Stimulated activated memory B cell treated with anti-CD40 and anti-IgM and Interleukin-4, amounts not matched to agents 10 μg/mL and 1 μg/mL and 100 μg/mL, for 72 hours (primary cell): ENCODE measurements around the gene RAB29.

Experiments used
- ATAC-seq: fragments of 150-1000 bp; cut with Tn5 transposase; 2 replicates; pipeline ENCODE4 v1.10.0; 2021
- H3K27ac Mint-ChIP-seq: one replicate; pipeline ENCODE4 v1.8.0; 2022; ENCODE audit warnings: mild to moderate bottlenecking, mixed read lengths
- H3K27me3 Mint-ChIP-seq: one replicate; pipeline ENCODE4 v1.8.0; 2022; ENCODE audit warnings: mixed read lengths
- H3K36me3 Mint-ChIP-seq: one replicate; pipeline ENCODE4 v1.8.0; 2022; ENCODE audit warnings: mixed read lengths
- H3K4me1 Mint-ChIP-seq: one replicate; pipeline ENCODE4 v1.8.0; 2022; ENCODE audit warnings: mixed read lengths
- H3K4me3 Mint-ChIP-seq: one replicate; pipeline ENCODE4 v1.8.0; 2022; ENCODE audit warnings: mild to moderate bottlenecking, moderate library complexity, mixed read lengths
- H3K9me3 Mint-ChIP-seq: one replicate; pipeline ENCODE4 v1.8.0; 2022; ENCODE audit warnings: mixed read lengths

RAB29 gene

GRCh38 chr1:205804605-205805004, 29.3 kb upstream of the RAB29 start:
- Mint-ChIP-seq H3K4me3 (no peak overlapping the region), H3K27ac (peak overlapping the region; percentile 73), H3K4me1 (peaks cover 56% of the 10 kb centered on the region), H3K36me3 (peaks cover 62% of the 10 kb centered on the region), H3K27me3 (no peaks in the 10 kb centered on the region), H3K9me3 (no peaks in the 10 kb centered on the region)
- ATAC-seq: no peak

GRCh38 chr1:205803986-205804385, 28.7 kb upstream of the RAB29 start:
- H3K27ac Mint-ChIP-seq: peak overlapping the region; percentile 73
- peaks cover 50% of the 10 kb centered on the region for H3K4me1 Mint-ChIP-seq
- H3K4me3 Mint-ChIP-seq: no peak overlapping the region
- no peak for ATAC-seq
- peaks cover 61% of the 10 kb centered on the region for H3K36me3 Mint-ChIP-seq
- no peaks in the 10 kb centered on the region for H3K27me3 Mint-ChIP-seq
- H3K9me3 Mint-ChIP-seq: no peaks in the 10 kb centered on the region

GRCh38 chr1:205802060-205802459, 26.8 kb upstream of the RAB29 start:
- Mint-ChIP-seq H3K4me1 (peaks cover 34% of the 10 kb centered on the region), H3K4me3 (no peak overlapping the region), H3K36me3 (peaks cover 64% of the 10 kb centered on the region), H3K9me3 (no peaks in the 10 kb centered on the region), H3K27me3 (no peaks in the 10 kb centered on the region), H3K27ac (no peak overlapping the region)
- ATAC-seq: no peak

GRCh38 chr1:205800981-205801703, 25.9 kb upstream of the RAB29 start:
- Mint-ChIP-seq H3K4me3 (no peak overlapping the region), H3K4me1 (peaks cover 26% of the 10 kb centered on the region), H3K9me3 (no peaks in the 10 kb centered on the region), H3K27me3 (no peaks in the 10 kb centered on the region), H3K36me3 (peaks cover 64% of the 10 kb centered on the region), H3K27ac (no peak overlapping the region)
- no peak for ATAC-seq

GRCh38 chr1:205800427-205800826, 25.1 kb upstream of the RAB29 start:
- no peak for ATAC-seq
- H3K4me3 Mint-ChIP-seq: no peak overlapping the region

GRCh38 chr1:205798577-205798976, 23.3 kb upstream of the RAB29 start:
- Mint-ChIP-seq H3K9me3 (no peaks in the 10 kb centered on the region), H3K27me3 (no peaks in the 10 kb centered on the region), H3K4me1 (peaks cover 25% of the 10 kb centered on the region), H3K4me3 (no peak overlapping the region), H3K36me3 (peaks cover 73% of the 10 kb centered on the region), H3K27ac (peak overlapping the region; percentile 38)
- no peak for ATAC-seq

More at GRCh38 chr1:205800427-205800826, 25.1 kb upstream of the RAB29 start:
- no peaks in the 10 kb centered on the region for H3K9me3 Mint-ChIP-seq
- peaks cover 24% of the 10 kb centered on the region for H3K4me1 Mint-ChIP-seq
- no peaks in the 10 kb centered on the region for H3K27me3 Mint-ChIP-seq
- H3K36me3 Mint-ChIP-seq: peaks cover 64% of the 10 kb centered on the region
- H3K27ac Mint-ChIP-seq: no peak overlapping the region

- H3K9me3 Mint-ChIP-seq: no peaks in the 10 kb centered on the region
- peaks cover 83% of the 10 kb centered on the region for H3K36me3 Mint-ChIP-seq
- H3K4me3 Mint-ChIP-seq: no peak overlapping the region
- no peak for ATAC-seq
- H3K4me1 Mint-ChIP-seq: peaks cover 38% of the 10 kb centered on the region
- H3K27ac Mint-ChIP-seq: peak overlapping the region; percentile 89
- no peaks in the 10 kb centered on the region for H3K27me3 Mint-ChIP-seq
Observed at GRCh38 chr1:205797168-205797567, 21.9 kb upstream of the RAB29 start.

- Mint-ChIP-seq H3K4me3 (peak overlapping the region; percentile 10), H3K4me1 (peaks cover 46% of the 10 kb centered on the region), H3K27ac (peak overlapping the region; percentile 89), H3K9me3 (no peaks in the 10 kb centered on the region), H3K36me3 (peaks cover 92% of the 10 kb centered on the region), H3K27me3 (no peaks in the 10 kb centered on the region)
- peak; percentile 84 for ATAC-seq
Observed at GRCh38 chr1:205794011-205794730, 18.9 kb upstream of the RAB29 start.

- Mint-ChIP-seq H3K27ac (peak overlapping the region; percentile 89), H3K4me3 (peak overlapping the region; percentile 11), H3K4me1 (peaks cover 46% of the 10 kb centered on the region), H3K9me3 (no peaks in the 10 kb centered on the region), H3K36me3 (peaks cover 83% of the 10 kb centered on the region), H3K27me3 (no peaks in the 10 kb centered on the region)
- ATAC-seq: peak; percentile 25
Observed at GRCh38 chr1:205792961-205793673, 17.8 kb upstream of the RAB29 start.

- H3K27me3 Mint-ChIP-seq: no peaks in the 10 kb centered on the region
- no peak overlapping the region for H3K4me3 Mint-ChIP-seq
- H3K9me3 Mint-ChIP-seq: no peaks in the 10 kb centered on the region
- ATAC-seq: peak; percentile 86
- peak overlapping the region; percentile 89 for H3K27ac Mint-ChIP-seq
- H3K36me3 Mint-ChIP-seq: peaks cover 76% of the 10 kb centered on the region
- H3K4me1 Mint-ChIP-seq: peaks cover 46% of the 10 kb centered on the region
Observed at GRCh38 chr1:205792481-205792881, 17.2 kb upstream of the RAB29 start.

- ATAC-seq: peak; percentile 71
- Mint-ChIP-seq H3K27me3 (no peaks in the 10 kb centered on the region), H3K4me1 (peaks cover 46% of the 10 kb centered on the region), H3K9me3 (no peaks in the 10 kb centered on the region), H3K27ac (peak overlapping the region; percentile 89), H3K36me3 (peaks cover 68% of the 10 kb centered on the region), H3K4me3 (no peak overlapping the region)
Observed at GRCh38 chr1:205791568-205792180, 16.4 kb upstream of the RAB29 start.

- ATAC-seq: no peak
- Mint-ChIP-seq H3K4me1 (peaks cover 11% of the 10 kb centered on the region), H3K27me3 (no peaks in the 10 kb centered on the region), H3K27ac (no peak overlapping the region), H3K4me3 (no peak overlapping the region), H3K36me3 (peaks cover 30% of the 10 kb centered on the region), H3K9me3 (no peaks in the 10 kb centered on the region)
Observed at GRCh38 chr1:205787287-205787916, 12.1 kb upstream of the RAB29 start.

- no peak overlapping the region for H3K27ac Mint-ChIP-seq
- H3K27me3 Mint-ChIP-seq: no peaks in the 10 kb centered on the region
- H3K4me3 Mint-ChIP-seq: no peak overlapping the region
- H3K36me3 Mint-ChIP-seq: peaks cover 22% of the 10 kb centered on the region
- H3K4me1 Mint-ChIP-seq: peaks cover 3% of the 10 kb centered on the region
- no peak for ATAC-seq
- no peaks in the 10 kb centered on the region for H3K9me3 Mint-ChIP-seq
Observed at GRCh38 chr1:205786601-205787000, 11.3 kb upstream of the RAB29 start.

- ATAC-seq: no peak
- H3K36me3 Mint-ChIP-seq: peaks cover 14% of the 10 kb centered on the region
- H3K4me1 Mint-ChIP-seq: no peaks in the 10 kb centered on the region
- H3K9me3 Mint-ChIP-seq: no peaks in the 10 kb centered on the region
- no peaks in the 10 kb centered on the region for H3K27me3 Mint-ChIP-seq
- H3K4me3 Mint-ChIP-seq: no peak overlapping the region
- H3K27ac Mint-ChIP-seq: no peak overlapping the region
Observed at GRCh38 chr1:205785446-205785845, 10.2 kb upstream of the RAB29 start.

GRCh38 chr1:205783904-205784303, 8.6 kb upstream of the RAB29 start:
- Mint-ChIP-seq H3K9me3 (no peaks in the 10 kb centered on the region), H3K27me3 (no peaks in the 10 kb centered on the region), H3K36me3 (no peaks in the 10 kb centered on the region), H3K4me3 (no peak overlapping the region), H3K27ac (no peak overlapping the region), H3K4me1 (peaks cover 2% of the 10 kb centered on the region)
- no peak for ATAC-seq
